ENCODE measurements around the gene KLF9. TPM values are rescaled to one million over a fixed set of nuclear protein-coding genes. Genes with fewer than 3 reads are reported as not detected.

KLF9 gene
- total RNA-seq, 2 experiments from 2014 or later = 1.9 to 2.3 TPM

DNA sequence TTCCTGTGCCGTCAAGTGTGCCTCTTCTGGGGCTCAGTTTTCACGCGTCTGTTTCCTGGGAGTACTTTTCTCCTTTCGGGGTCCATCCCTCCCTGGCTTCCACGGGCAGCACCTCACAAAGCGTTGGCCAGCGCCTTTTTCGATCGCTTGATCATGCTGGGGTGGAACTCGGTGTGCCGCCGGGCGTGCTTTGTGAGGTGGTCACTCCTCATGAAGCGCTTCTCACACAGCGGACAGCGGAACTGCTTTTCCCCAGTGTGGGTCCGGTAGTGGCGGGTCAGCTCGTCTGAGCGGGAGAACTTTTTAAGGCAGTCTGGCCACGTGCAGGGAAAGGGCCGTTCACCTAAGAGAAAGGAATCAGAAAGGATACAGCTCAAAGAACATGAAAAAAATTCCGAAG lies 26.8 kb downstream of the KLF9 start:
- Histone ChIP-seq H2AFZ (ENCODE audit: low read length) (no peak overlapping the region), H3K4me2 (ENCODE audit: low read length) (no peak overlapping the region), H3K9me3 (ENCODE audit: low read length) (no peaks in the 10 kb centered on the region), H3K9me2 (ENCODE audit: insufficient read depth, low read length) (no peaks in the 10 kb centered on the region), H3K27ac (ENCODE audit: low read depth, low read length, poor library complexity, severe bottlenecking) (no peak overlapping the region), H3K4me3 (ENCODE audit: low read depth, low read length, poor library complexity, severe bottlenecking) (no peak overlapping the region), H3K4me1 (ENCODE audit: insufficient read depth, low read length, poor library complexity, severe bottlenecking) (no peaks in the 10 kb centered on the region), H3K36me3 (ENCODE audit: insufficient read depth, low read length) (no peaks in the 10 kb centered on the region), H4K20me1 (ENCODE audit: insufficient read depth, low read length) (no peaks in the 10 kb centered on the region), H3K79me2 (ENCODE audit: insufficient read depth, low read depth, low read length) (no peaks in the 10 kb centered on the region)
- ChIA-PET CTCF (ENCODE audit: unreplicated experiment) (no interaction called here), POLR2A (no interaction called here)
- BruUV-seq (replicated peaks) = no TSS peak
- intact Hi-C loops (cut with micrococcal nuclease; ENCODE audit: unreplicated experiment) = no loop called here
- TF ChIP-seq, protein P1, sequence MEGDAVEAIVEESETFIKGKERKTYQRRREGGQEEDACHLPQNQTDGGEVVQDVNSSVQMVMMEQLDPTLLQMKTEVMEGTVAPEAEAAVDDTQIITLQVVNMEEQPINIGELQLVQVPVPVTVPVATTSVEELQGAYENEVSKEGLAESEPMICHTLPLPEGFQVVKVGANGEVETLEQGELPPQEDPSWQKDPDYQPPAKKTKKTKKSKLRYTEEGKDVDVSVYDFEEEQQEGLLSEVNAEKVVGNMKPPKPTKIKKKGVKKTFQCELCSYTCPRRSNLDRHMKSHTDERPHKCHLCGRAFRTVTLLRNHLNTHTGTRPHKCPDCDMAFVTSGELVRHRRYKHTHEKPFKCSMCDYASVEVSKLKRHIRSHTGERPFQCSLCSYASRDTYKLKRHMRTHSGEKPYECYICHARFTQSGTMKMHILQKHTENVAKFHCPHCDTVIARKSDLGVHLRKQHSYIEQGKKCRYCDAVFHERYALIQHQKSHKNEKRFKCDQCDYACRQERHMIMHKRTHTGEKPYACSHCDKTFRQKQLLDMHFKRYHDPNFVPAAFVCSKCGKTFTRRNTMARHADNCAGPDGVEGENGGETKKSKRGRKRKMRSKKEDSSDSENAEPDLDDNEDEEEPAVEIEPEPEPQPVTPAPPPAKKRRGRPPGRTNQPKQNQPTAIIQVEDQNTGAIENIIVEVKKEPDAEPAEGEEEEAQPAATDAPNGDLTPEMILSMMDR (conservative IDR thresholded peaks at IDR 0.05; ENCODE audit: low read length) = no peak
- no peak for TF ChIP-seq EZH2phosphoT487 (IDR thresholded peaks at IDR 0.05; ENCODE audit: borderline replicate concordance, low read depth, low read length)
- no peak for DNase-seq (ENCODE audit: low spot score)

DNA sequence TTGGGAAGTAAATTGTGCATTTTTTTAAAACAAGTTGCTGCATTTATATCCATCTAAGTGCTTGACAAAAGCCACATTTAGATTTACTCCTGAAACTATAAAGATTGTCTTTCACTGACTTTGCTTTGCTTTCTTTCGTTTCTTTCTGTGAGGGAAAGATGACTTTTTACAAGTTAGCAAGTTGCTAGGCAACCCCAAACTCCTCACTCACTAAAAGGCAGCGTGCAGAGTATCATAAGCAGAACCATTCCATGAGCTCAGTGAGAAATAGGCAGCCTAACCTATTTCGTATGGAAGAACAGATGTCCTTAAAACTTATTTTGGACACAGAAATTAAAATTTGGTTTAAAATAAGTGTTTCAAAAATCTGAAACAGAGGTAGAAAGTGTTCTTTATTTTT lies 29.0 kb downstream of the KLF9 start:
- Histone ChIP-seq H2AFZ (ENCODE audit: low read length) (no peak overlapping the region), H3K4me3 (ENCODE audit: low read depth, low read length, poor library complexity, severe bottlenecking) (no peak overlapping the region), H3K27ac (ENCODE audit: low read depth, low read length, poor library complexity, severe bottlenecking) (no peak overlapping the region), H3K4me2 (ENCODE audit: low read length) (no peak overlapping the region), H3K9me3 (ENCODE audit: low read length) (no peaks in the 10 kb centered on the region), H4K20me1 (ENCODE audit: insufficient read depth, low read length) (no peaks in the 10 kb centered on the region), H3K79me2 (ENCODE audit: insufficient read depth, low read depth, low read length) (no peaks in the 10 kb centered on the region), H3K9me2 (ENCODE audit: insufficient read depth, low read length) (no peaks in the 10 kb centered on the region), H3K36me3 (ENCODE audit: insufficient read depth, low read length) (no peaks in the 10 kb centered on the region), H3K4me1 (ENCODE audit: insufficient read depth, low read length, poor library complexity, severe bottlenecking) (no peaks in the 10 kb centered on the region)
- BruUV-seq (replicated peaks) = no TSS peak
- intact Hi-C loops (cut with micrococcal nuclease; ENCODE audit: unreplicated experiment) = no loop called here
- POLR2A ChIA-PET = no interaction called here
- DNase-seq (ENCODE audit: low spot score) = no peak
- CTCF ChIA-PET (ENCODE audit: unreplicated experiment) = no interaction called here
- no peak for TF ChIP-seq EZH2phosphoT487 (IDR thresholded peaks at IDR 0.05; ENCODE audit: borderline replicate concordance, low read depth, low read length)
- TF ChIP-seq, protein P1 (conservative IDR thresholded peaks at IDR 0.05; ENCODE audit: low read length) = no peak

DNA sequence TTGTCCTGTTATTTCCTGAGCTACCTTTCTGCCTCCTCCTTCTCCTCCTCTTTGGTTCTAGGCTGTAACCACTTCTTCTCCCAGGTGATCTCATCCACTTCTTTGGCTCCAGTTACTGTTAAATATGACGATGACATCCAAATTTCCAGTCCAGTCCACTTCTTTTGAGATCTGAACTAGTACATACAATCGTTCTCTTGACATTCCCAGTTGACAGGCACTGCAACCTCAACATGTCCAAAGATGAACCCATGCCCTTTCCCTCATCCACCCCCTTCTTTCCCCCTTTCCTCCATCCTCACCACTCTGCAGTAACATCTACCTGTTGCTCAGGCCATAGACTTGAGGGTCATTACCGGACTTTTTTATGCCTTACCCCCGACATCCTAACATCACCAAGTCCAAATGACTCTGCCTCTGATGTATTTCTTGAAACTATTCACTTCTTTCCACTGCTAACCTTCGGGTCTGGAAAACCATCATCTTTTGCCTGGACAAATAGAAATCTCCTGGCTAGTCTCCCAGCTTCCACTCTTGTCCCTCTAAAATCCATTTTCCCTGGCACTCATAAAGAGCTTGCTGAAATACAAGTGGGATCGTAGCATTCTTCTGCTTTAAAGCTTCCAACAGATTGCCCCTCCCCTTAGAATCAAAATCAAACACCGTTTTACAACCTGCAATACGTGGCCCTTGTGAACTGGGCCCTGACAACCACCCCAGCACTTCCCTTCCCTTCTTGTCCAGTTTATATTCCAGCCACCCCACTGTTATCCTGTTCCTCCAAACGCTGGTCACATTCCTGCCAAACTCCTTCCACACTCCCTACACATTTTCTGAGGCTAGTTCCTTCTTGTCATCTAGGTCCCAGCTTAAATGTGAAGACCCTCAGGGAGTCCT lies 31.5 kb downstream of the KLF9 start:
- H3K4me1 ChIP-seq (ENCODE audit: insufficient read depth, low read length, poor library complexity, severe bottlenecking) = no peaks in the 10 kb centered on the region
- no peak overlapping the region for H3K4me2 ChIP-seq (ENCODE audit: low read length)
- CTCF ChIA-PET (ENCODE audit: unreplicated experiment) = no interaction called here
- H3K9me2 ChIP-seq (ENCODE audit: insufficient read depth, low read length) = no peaks in the 10 kb centered on the region
- H3K36me3 ChIP-seq (ENCODE audit: insufficient read depth, low read length) = no peaks in the 10 kb centered on the region
- POLR2A ChIA-PET = no interaction called here
- no peak overlapping the region for H3K4me3 ChIP-seq (ENCODE audit: low read depth, low read length, poor library complexity, severe bottlenecking)
- no peak for TF ChIP-seq EZH2phosphoT487 (IDR thresholded peaks at IDR 0.05; ENCODE audit: borderline replicate concordance, low read depth, low read length)
- TF ChIP-seq, protein P1 (conservative IDR thresholded peaks at IDR 0.05; ENCODE audit: low read length) = no peak
- H3K79me2 ChIP-seq (ENCODE audit: insufficient read depth, low read depth, low read length) = no peaks in the 10 kb centered on the region
- no peak for DNase-seq (ENCODE audit: low spot score)
- H2AFZ ChIP-seq (ENCODE audit: low read length) = no peak overlapping the region
- H4K20me1 ChIP-seq (ENCODE audit: insufficient read depth, low read length) = no peaks in the 10 kb centered on the region
- no TSS peak for BruUV-seq (replicated peaks)
- no peaks in the 10 kb centered on the region for H3K9me3 ChIP-seq (ENCODE audit: low read length)
- intact Hi-C loops (cut with micrococcal nuclease; ENCODE audit: unreplicated experiment) = no loop called here
- H3K27ac ChIP-seq (ENCODE audit: low read depth, low read length, poor library complexity, severe bottlenecking) = no peak overlapping the region

Data from OCI-LY7 (cell line).